ENCODE data around the gene RDX.

GRCh38 chr11:110131386-110132123 is 164.9 kb downstream of the RDX start:
- no peak for TF ChIP-seq CTCF (conservative IDR thresholded peaks at IDR 0.05; ENCODE audit: low read length)
- no peak for TF ChIP-seq EZH2phosphoT487 (IDR thresholded peaks at IDR 0.05; ENCODE audit: borderline replicate concordance)
